SK-N-DZ (cell line): ENCODE data around the gene TMEM150A.
"Not testable (repeated sequence)": the region's sequence is repeated elsewhere in the genome, so short reads cannot be mapped to it uniquely, and the experiment has no call there.

ENCODE experiments used
- DNase-seq: peaks from one replicate; pipeline ENCODE4 v3.0.0-alpha.2; 2015; ENCODE audit warnings: low spot score

The TMEM150A gene

DNA sequence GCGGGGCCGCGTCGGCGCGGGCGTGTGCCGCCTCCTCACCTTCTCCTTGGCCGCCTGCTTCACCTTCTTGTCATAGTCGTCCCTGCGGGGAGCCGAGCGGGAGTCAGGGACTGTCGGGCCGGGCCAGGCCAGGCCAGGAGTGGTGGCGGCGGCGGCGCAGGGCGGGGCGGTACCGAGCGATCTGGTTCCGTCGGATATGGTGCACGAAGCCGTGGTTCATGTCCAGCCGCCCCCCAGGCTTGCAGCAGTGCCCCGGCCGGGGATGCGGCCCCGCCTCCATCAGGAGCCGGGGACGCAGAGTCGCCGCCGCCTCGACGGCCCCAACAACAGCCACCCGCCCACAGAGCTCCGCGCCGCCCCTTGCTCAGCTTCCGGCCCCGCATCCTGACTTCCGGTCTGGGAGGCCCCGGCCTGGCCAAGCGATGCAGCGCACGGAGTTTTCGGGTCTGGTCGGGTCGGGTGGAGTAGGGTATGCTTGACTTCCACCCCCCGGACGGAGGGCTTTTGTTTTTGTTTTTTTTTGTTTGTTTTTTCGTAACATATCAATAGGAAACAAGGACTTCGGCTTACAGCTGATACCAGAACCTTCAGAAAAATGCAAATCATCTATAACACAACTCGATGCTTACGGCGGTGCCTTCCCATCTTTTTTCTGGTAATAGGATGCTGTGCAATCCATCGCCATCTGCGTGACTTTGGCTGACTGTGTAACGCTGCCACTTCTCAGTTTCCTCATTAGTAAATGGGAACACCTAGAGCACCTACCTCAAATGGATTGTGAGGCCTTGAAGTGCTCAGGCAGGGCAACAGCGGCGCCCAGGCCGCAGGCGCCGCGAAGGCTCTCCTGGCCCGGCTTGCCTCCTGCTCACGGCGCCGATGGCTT is 9.4 kb upstream of the TMEM150A start, which contains the start of gene C2orf68:
TSS of gene C2orf68 (minus strand) at position 362 of the 883 bp plus-strand sequence. CDS start at position 280, 82 bp downstream.
- DNase-seq, result peak; percentile 91

DNA sequence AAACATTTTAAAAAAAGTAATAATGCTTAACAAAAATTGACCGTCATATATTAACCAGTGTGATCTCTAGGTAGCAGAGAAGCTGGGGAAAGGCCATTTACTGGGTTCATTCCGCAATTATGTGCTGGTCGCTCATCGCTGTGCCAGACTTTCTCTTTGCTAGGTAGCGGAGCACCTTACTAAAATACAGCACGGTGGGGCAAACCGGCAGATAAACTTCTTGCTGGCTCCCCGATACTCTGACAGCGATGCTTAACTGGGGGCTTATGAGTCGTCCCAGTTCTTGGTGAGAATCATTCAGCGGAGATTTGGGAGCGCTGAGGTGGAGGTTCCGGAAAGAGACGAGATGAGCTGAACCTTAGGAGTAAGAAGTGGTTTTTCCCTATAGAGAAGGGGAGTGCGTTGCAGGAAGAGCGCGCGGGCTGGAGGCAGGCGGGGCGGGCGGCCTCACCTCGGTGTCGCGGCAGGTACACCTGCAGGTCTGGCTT is 8.8 kb upstream of the TMEM150A start:
- DNase-seq, result no peak

DNA sequence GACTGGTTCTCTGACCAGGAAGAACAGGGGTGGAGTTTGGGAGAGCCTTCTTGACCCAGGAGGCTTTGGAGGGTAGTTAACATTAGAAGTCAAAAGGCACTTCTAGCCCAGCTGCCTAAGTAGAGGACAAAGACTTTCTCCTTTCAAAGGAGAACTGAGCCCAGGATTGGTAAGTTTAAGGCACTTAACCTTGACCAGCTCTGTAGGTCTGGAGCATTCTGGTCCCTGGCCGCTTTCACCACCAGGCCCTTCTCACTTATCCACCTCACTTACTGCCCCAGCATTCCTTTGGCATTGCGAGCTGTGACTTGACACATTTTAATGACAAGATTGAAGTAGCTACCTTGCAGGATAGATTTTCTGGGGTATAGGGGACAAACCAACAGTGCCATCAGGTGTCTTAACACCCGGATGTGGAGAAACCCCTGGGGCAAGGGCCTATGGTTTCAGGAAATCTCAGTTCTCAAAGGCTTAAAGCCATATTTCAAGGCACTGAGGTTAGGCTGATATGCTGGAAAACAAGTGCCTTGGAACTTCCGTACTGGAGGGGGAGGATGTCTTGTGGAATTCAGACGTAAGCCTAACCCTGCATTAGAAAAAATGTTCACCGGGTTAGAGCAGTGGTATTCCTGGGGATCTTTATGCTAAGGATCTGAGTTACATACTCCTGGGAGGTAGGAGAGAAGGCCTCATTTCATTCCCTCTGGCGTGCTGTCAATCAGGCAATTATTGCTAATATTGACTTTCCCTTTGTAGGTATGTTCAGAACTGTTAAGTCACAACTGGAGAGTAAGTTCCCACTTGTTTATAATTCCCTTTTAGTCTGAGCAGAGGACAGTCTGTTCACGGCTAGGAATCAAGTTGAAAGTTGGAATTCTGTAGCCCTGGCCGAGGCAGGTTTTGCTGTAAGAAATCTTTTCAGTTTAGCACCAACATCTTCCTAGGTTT is 5.0 kb upstream of the TMEM150A start:
- no peak for DNase-seq

DNA sequence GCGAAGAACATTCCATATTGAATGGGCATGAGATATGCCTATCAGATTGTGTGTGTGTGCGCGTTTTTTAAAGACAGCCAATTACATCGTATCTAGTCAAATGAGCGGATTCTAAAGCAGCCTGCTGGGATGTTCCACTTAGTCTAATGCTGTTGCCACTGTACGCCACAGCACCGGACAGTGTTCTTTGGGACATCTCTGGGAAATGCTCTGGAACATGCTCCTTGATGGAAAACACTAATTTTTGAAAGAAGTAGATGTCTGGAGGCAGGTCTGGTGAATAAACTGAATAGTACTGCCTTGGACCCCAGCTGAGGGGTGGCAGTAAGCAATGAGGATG is 3.6 kb upstream of the TMEM150A start:
- DNase-seq, result no peak

DNA sequence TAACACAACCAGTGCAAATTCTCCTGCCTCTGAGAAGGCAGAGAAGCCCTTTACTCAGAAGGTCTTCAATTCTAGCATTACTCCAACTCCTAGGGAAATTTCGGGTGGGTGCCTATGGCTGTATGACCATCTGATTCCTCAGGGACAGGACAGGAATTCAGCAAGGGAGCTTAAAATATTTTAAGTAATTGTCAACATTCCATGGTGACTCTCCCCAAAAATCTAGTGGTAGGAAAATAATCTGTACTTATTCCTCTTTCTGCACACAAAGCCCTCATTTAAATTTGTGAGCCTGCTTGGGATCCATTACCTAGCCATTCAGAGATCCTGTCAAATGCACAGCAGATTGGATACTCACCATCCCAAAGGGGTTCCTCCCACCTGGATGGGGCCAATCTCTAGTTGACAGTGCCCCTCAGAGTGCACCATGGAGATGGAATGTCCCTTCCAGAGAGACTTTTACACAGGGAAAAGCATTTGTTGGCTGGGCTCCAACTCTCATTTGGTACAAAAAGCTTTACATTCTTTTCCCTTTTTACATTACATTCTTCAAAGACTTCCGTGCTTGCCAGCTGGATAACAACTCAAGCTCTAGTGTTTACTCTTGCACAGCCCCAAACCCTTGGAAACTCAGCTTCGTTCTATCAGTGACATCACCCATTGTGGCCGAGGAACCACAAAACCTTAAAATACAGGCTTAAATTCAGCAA is 3.1 kb upstream of the TMEM150A start:
- DNase-seq, result no peak

DNA sequence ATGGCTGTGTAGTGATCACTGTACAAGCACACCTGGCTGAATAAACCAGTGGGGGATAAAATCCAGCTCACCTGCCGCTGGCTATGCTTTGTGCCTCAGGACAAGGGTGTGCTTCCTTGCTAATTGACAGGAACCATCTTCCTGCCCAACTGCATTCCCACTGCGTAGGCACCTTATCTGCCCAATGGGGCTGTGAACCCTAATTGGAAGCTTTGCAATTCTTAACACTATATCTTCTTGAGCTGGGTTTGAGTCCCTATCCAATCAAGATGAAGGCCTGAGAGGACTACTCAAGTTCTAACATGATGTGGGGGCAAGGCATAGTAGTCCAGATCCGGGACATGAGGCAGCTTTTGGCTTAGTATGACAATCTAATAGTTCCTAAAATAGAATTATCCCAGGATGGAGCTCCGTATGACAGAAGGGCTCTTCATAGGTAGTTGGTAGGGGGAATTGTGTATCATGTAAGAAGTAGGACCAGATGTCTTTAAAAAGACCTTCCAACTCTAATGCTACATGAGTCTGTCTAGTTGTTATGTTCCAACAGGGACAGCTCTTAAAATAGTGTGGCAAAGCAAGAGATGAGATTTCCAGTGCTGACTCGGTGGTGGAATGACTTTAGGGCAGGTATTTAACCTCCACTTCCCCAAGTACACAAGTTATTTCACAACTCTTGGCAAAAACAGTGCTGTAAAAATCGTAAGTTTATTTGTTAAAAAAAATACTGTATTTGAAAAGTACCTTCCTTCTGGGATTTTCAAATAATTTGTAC is 2.3 kb upstream of the TMEM150A start:
- no peak for DNase-seq

DNA sequence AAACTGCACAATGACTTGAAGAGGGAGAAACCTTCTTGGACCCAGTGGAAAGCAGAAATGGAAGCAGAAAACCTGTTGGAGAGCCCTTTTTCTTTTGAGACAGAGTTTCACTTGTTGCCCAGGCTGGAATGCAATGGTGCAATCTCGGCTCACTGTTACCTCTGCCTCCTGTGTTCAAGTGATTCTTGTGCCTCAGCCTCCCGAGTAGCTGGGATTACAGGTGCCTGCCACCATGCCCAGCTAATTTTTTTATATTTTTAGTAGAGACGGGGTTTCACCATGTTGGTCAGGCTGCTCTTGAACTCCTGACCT is 1.6 kb upstream of the TMEM150A start:
- not testable (repeated sequence) for DNase-seq

DNA sequence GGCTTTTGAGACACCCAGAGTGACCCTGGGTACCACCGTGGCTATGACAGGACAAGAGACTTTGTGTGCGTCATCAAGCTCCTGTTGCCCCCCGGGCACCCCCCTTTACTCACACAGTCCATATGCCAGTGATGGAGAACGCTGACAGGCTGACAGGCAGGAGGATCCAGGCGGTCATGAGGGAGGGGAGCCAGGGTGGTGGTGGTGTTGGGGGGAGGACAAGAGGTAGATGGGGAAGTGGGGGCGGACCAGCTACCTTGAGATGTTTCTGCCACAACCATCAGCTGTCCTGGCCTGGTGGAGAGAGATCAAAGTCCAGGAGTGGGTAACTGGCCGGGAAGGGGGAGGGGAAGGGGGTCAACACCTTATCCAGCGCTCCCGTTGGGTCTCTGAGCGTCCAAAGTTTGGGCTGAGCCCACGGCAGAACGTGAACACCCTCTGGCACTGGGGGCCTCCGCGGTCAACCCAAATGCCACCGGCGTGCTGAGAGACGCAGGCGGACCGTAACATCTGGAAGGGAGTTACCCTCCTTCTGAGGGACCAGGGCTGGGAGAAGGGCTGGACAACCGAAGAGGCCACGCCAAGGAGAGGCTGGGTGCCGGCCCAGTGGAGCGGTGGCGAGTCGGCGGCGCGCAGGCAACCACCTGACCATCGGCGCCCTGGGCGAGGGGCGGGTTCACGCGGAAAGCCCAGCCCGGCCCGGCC is 575 bp downstream of the TMEM150A start:
- no peak for DNase-seq

DNA sequence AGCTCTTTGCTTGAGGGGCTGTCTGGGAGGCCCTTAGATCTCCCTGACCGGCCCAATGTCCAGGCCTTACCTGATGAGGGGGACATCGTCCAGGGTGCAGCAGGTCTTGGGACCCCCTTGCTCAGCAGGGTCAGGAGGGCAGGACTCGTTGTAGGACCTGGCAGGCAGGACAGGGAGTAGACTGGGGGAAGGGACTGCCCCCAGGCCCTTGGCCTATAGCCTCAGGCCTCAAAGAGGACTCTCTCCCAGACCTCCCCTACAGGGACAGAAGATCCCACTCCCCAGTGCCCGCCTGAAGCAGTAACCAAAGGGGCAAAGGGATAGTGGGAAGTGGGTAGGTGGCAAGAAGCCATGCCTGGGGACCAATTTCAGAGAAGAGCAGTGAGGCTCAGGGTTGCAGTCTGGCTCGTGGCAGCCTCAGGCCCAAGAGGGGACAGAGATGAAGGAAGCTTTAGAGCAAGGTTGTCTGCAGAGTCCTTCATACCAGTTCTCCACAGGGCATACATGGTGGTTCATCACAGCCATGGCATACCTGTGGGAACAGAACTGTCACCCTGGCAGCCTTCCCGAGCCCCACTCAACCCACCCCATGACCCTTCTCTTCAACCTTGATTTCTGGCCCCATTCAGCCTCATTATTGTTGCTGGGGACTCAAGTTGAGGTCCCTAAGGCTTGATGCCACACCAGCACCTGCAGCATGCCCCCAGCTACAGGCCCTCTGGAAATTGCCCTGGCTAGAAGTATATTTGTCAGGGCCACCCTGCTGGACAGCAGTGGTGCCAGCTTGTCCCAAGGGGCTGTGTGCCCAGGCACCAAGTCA is 1.3 kb downstream of the TMEM150A start:
- DNase-seq, result no peak

DNA sequence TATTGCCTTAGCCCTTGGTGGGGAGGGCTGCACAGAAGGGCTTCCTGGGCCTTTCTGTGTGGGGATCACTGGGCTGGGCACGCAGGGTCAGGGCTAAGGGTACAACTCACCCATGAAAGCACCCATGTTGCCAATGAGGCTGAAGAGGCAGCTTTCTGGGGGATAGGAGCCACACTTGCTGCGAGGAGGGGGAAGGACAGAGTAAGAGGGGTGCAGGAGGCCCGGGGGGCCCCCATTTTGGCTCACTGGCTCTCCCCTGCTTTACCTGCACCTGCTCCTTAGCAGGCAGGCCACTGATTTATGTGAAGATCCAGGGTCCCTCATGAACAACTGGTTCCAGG is 2.3 kb downstream of the TMEM150A start:
- DNase-seq, result no peak

DNA sequence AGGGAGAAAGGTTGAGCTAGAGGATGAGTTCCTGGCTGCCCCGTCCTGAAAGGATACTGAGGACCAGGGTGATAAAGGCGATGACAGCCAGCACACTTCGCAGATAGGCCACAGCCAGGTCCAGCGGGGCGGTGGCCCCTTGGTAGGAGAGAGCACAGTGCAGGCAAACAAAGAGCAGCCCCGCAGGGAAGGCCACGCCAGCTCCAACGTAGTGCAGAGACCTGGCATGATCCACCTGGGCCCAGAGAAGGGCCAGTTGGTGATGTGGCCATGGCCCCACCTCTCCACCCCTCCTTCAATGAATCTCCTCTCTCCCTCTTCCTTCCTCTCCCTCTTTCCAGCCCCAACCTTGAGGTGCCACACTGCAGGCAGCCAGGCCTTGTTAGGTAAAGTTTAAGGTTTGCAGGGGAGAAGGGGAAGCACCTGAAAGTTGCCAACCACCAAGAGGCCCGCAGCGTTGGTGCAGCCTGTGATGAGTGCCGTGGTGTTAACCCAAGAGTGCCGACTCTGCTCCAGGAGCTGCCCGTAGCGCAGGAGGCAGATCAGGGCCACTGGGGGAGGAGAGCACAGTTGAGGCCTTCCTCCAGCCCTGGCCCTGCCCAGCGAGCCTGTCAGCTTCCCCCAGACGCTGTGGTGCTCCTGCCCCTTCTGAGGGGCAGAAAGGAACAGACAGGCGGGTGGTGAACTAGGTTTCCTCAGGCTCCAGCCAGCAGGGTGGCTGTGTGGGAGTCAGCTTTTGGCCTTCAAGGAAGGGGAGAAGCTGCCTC is 2.8 kb downstream of the TMEM150A start:
- no peak for DNase-seq

DNA sequence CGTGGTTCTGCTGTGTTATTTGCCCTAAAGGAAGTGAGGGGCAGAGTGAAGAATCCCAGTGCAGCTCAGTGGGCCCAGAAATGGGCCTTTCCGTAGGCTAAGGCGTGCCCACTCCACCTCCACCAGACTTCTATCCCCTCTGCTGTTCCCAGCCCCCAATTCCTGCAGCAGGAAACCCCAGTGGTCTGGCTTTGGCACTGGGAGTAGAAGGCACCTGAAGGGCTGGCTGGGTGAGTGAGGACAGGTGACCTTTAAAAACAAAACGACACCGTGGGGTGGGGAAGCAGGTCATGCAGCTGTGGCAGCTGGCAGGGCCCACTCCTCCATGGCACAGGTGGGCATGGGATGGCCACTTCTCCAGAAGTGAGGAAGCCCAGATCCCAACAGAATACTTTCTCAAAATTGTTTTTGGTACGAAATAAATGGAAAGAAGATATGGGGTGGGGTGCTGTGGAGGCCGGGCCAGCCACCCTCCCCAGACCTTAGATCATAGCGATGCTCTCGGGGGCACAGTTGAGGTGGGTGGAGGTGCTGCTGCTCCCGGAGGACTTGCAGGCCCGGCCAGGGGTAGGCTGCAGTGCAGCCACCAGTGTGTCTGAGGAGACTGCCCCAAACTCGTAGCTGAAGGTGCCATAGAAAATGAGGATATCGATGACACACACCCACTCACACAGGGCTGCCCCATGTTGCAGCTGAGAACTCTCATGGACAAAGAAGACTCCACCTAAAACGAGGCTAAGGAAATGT is 3.7 kb downstream of the TMEM150A start:
- no peak for DNase-seq

DNA sequence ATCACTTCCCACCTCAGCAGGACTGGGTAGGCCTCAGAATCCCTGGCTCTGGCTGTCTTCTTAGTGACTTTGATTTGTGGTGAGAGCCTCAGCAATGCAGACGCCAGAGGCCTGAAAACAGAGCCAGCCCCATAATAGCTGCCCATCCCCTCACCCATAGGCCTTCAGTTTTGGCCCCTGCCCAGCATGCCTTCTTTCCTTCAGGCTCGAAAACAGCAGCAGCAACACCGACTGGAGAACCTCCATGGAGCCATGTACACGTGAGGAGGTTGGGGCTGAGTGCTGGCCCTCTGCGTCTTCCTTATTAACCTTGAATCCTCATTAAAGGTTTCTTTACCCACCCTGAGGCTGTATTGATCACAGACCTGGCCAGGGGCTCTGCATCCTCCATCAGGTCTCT is 5.3 kb downstream of the TMEM150A start:
- no peak for DNase-seq

DNA sequence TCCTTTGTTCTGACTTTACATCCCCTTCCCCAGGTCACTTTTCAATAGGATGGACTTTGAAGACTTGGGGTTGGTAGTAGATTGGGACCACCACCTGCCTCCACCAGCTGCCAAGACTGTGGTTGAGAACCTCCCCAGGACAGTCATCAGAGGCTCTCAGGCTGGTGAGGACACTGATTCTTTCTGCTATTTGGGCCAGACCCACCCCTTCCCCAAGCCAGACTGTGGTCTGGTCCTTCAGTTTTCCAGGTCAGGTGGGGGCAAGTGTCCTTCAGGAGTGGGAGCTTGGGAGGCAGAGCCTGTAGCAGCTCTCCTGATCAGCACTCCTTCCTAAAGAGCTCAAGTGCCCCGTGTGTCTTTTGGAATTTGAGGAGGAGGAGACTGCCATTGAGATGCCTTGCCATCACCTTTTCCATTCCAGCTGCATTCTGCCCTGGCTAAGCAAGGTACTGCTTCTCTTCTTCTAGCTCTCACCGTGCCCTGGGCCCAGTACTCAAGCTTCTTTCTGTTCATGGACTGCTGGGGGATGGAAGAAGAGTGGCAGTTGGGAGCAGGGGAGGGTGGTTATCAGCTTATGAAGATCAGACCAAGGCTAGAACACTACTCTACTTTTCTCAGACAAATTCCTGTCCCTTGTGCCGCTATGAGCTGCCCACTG is 5.9 kb downstream of the TMEM150A start:
- DNase-seq, result no peak

DNA sequence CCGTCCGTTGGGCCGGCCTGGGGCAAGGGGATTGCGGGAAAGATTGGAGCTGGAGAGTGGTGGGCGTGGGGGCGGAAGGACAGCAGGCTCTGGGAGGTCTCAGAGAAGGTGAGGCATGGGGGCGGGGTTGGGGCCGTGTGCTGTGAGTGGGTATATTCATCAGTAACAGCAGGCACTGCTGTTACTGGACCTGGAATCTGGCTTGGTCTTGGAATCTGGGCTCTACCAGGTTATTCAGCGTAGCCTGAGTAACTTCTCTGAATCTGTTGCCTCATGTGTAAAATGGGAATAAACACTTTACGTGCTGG is 6.5 kb downstream of the TMEM150A start:
- DNase-seq, result no peak

DNA sequence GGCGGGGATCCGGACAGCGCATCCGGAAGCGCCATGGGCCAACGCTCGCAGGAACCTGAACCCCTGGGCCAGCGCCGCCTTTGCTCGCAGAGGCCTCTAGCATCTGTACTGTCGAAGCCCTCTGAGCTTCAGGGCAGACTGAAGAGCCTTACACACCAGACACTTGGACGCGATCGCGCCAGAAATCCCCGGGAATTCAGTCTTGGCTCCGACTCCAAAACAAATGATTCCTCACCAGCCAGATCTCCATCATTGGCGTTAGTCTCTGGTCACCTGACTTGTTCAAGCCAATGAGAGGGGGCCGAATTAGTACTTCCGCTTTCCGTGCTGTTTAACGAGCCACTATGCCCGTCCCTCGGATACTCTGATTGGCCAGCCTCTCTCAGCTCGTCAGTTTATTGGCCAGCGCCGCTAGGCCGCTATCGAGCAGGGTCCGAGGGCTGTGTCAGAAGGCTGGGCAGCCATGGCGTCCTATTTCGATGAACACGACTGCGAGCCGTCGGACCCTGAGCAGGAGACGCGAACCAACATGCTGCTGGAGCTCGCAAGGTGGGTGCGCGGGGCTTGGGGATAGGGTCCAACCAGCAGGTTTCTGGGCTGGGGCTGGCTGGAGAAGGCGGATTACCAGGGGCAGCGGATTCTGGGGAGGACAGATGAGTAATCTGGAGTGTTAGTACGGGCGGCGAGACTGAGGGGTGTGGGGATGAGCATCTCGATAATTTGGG is 7.0 kb downstream of the TMEM150A start, which contains the start of gene RNF181:
TSS of gene RNF181 (plus strand) at position 445 of the 725 bp plus-strand sequence. CDS start at position 464, 19 bp downstream.
- peak; percentile 98 for DNase-seq

DNA sequence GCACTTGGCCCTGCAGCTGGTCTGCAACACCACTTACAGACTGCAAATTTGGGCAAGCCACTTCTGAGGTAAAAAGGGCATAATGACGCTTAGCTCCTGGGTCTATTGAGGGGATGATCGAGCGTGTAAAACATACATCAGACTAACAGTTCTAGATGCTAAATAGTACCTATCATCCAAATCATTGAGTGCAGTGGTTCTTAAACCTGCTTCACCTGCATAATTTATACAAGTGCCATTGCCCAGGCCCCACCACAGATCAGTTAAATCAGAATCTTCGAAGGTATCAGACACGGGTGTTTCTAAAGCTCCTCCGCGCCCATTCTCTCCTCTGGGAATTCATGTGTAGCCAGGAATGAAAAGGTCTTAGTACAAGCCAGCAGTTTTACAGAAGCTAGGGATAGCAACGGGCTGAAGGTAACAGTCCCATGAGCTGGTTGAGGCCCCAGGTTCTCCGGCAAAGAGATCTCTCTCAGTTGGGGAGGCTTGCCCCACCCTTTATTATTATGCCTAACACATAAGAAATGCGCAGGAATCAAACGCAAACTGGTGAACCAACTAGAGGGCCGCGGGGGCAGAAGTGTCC is 7.7 kb downstream of the TMEM150A start:
- no peak for DNase-seq
